Measurements from ENCODE around the gene SPEF2. TPM values are rescaled to one million over a fixed set of nuclear protein-coding genes. Genes with fewer than 3 reads are reported as not detected.

SPEF2 gene
- total RNA-seq, 2 donors from 2014 or later, result 1.9 to 16.2 TPM

DNA sequence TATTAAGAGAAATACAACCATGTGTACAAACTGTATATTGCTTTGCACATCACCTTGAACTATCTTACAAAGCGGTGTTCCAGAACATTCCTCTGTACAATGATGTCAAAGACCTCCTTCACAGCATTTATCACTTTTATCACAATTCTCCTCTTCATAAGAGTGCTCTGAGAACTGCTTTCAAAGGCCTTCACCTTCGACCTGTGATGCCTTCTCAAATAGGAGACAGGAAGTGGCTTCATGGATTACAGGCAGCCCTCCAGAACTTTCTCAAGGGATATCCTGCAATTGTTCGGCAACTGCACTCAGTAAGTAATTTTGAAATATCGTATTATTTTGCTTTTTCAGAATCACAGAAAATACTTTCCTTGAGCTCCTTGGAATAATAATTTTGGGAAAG lies 171.1 kb downstream of the SPEF2 start:
- no peak for ATAC-seq (ENCODE audit: insufficient number of reproducible peaks, low FRiP score, low read depth)
- DNase-seq (ENCODE audit: low spot score), result no peak
- H3K4me3 ChIP-seq, result no peak overlapping the region
- H3K27me3 ChIP-seq (replicated peaks; ENCODE audit: insufficient read depth), result no peaks in the 10 kb centered on the region
- TF ChIP-seq, protein P1, sequence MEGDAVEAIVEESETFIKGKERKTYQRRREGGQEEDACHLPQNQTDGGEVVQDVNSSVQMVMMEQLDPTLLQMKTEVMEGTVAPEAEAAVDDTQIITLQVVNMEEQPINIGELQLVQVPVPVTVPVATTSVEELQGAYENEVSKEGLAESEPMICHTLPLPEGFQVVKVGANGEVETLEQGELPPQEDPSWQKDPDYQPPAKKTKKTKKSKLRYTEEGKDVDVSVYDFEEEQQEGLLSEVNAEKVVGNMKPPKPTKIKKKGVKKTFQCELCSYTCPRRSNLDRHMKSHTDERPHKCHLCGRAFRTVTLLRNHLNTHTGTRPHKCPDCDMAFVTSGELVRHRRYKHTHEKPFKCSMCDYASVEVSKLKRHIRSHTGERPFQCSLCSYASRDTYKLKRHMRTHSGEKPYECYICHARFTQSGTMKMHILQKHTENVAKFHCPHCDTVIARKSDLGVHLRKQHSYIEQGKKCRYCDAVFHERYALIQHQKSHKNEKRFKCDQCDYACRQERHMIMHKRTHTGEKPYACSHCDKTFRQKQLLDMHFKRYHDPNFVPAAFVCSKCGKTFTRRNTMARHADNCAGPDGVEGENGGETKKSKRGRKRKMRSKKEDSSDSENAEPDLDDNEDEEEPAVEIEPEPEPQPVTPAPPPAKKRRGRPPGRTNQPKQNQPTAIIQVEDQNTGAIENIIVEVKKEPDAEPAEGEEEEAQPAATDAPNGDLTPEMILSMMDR (IDR thresholded peaks at IDR 0.05), result no peak
- H3K9me3 ChIP-seq, result no peaks in the 10 kb centered on the region
- no peaks in the 10 kb centered on the region for H3K4me1 ChIP-seq (ENCODE audit: control insufficient read depth in 1 of 2, low read depth in 2 of 2)
- no peak overlapping the region for H3K27ac ChIP-seq
- no peaks in the 10 kb centered on the region for H3K36me3 ChIP-seq

DNA sequence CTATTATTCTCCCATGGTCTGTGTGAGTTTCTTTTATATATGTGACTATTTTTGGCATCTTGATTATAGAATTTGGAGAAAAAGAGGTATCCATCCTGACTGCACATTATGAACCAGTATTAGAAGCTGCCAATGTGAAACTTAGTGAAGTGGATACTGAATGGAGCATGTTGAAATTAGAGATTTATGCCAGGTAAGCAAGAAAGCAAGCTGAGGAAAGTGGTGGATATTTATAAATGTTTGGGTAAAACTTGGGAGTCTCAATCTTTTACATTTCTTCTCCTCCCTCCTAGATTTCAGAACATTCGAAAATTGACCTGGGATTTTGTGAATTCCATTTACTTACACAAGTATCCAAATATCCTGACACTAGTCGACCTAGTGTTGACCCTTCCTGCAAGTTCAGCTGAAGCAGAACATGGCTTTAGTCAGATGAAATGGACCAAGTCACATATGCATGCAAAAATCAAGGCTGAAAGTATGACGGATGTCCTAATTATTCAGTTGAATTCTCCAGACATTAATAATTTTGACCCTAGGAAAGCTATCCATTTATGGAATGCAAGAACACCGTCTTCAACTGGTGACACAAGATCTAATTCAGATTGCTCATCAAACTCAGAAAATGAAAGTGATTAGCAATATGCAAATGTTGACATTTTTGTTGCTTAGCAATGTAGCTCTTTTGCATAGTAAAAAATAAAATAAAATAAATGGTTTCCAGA lies 172.2 kb downstream of the SPEF2 start:
- no peak for ATAC-seq (ENCODE audit: insufficient number of reproducible peaks, low FRiP score, low read depth)
- no peak overlapping the region for H3K4me3 ChIP-seq
- H3K27me3 ChIP-seq (replicated peaks; ENCODE audit: insufficient read depth), result no peaks in the 10 kb centered on the region
- no peaks in the 10 kb centered on the region for H3K4me1 ChIP-seq (ENCODE audit: control insufficient read depth in 1 of 2, low read depth in 2 of 2)
- no peaks in the 10 kb centered on the region for H3K36me3 ChIP-seq
- DNase-seq (ENCODE audit: low spot score), result no peak
- H3K9me3 ChIP-seq, result no peaks in the 10 kb centered on the region
- no peak overlapping the region for H3K27ac ChIP-seq
- TF ChIP-seq, protein P1 (IDR thresholded peaks at IDR 0.05), result no peak

DNA sequence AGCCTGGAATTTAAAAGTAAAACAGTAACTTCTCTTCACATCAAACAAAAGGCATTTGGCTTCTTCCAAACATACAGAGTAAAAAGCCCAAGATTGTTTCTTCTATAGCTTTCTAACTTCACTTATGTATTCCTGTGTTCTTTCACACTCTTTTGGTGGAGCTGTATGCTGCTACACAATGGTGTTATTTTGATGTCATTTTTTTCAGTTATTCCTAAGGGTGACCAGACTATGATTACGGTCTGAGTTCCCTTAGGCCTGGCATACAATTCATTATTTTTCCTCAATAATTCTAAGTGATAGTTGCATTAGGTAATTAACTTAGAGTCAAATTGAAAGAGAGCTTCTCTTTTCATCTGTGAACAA lies 172.8 kb downstream of the SPEF2 start:
- ATAC-seq (ENCODE audit: insufficient number of reproducible peaks, low FRiP score, low read depth) (no peak), DNase-seq (ENCODE audit: low spot score) (no peak)
- no peaks in the 10 kb centered on the region for H3K4me1 ChIP-seq (ENCODE audit: control insufficient read depth in 1 of 2, low read depth in 2 of 2)
- no peak overlapping the region for H3K4me3 ChIP-seq
- H3K36me3 ChIP-seq, result no peaks in the 10 kb centered on the region
- no peaks in the 10 kb centered on the region for H3K9me3 ChIP-seq
- TF ChIP-seq, protein P1 (IDR thresholded peaks at IDR 0.05), result no peak
- H3K27ac ChIP-seq, result no peak overlapping the region
- H3K27me3 ChIP-seq (replicated peaks; ENCODE audit: insufficient read depth), result no peaks in the 10 kb centered on the region

DNA sequence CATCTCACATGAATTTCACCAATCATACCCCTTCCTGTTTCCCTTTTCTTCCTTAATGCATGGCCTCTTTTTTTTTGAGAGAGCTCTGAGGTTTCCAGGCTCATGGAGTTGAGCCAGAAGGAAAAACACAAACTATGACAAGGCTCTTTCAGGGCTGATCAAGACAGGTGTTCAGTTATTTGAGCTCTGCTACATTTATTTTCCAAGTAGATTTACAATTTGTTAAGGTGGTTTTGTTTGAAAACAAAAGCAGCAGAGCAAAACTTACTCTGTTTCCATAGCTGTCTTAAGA lies 176.6 kb downstream of the SPEF2 start:
- Histone ChIP-seq H3K9me3 (no peaks in the 10 kb centered on the region), H3K27ac (no peak overlapping the region)
- ATAC-seq (ENCODE audit: insufficient number of reproducible peaks, low FRiP score, low read depth), result no peak

DNA sequence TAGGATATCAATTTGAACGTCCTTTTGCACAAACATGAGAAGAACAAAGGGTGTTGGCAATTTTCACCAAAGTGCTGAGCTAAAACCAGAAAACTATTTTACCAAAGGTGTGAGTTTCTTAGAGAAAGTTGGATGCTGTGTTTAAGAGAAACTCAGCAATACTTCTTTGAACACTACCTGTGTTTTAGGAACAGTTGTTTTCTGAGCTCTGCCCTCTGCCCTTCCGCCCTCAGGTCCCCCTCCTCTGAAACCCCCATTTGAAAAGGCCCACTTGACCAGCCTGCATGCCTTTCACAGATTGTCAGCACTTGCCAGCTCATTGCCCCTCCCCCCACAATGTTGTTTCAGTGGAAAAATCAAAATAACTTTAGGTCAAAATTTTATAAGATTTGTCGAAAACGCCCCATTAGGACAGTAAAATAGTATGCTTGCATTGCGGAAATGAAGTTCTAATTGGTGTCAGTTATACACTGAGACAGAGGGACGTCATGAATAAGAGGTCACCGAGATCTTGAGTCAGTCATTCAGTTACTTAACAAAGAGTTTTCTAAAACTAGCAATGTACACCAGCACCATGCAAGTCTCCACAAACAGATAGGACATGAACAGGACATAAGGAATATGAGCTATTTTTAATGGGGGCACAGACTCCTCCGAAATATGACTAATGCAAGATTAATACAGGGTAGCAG lies 177.2 kb downstream of the SPEF2 start:
- H3K27ac ChIP-seq, result no peak overlapping the region
- TF ChIP-seq, protein P1 (IDR thresholded peaks at IDR 0.05), result no peak
- no peaks in the 10 kb centered on the region for H3K9me3 ChIP-seq
- H3K4me3 ChIP-seq, result no peak overlapping the region
- H3K4me1 ChIP-seq (ENCODE audit: control insufficient read depth in 1 of 2, low read depth in 2 of 2), result no peaks in the 10 kb centered on the region
- no peak for ATAC-seq (ENCODE audit: insufficient number of reproducible peaks, low FRiP score, low read depth)
- no peak for DNase-seq (ENCODE audit: low spot score)
- H3K36me3 ChIP-seq, result no peaks in the 10 kb centered on the region
- H3K27me3 ChIP-seq (replicated peaks; ENCODE audit: insufficient read depth), result no peaks in the 10 kb centered on the region

More for the DNA sequence above, 176.6 kb downstream of the SPEF2 start:
- no peaks in the 10 kb centered on the region for H3K36me3 ChIP-seq
- H3K27me3 ChIP-seq (replicated peaks; ENCODE audit: insufficient read depth), result no peaks in the 10 kb centered on the region
- no peaks in the 10 kb centered on the region for H3K4me1 ChIP-seq (ENCODE audit: control insufficient read depth in 1 of 2, low read depth in 2 of 2)
- H3K4me3 ChIP-seq, result no peak overlapping the region
- TF ChIP-seq, protein P1 (IDR thresholded peaks at IDR 0.05), result no peak
- DNase-seq (ENCODE audit: low spot score), result no peak

Data from thoracic aorta (tissue), 2 donors.